ENCODE results near the gene PTPN1.

Gene PTPN1

DNA sequence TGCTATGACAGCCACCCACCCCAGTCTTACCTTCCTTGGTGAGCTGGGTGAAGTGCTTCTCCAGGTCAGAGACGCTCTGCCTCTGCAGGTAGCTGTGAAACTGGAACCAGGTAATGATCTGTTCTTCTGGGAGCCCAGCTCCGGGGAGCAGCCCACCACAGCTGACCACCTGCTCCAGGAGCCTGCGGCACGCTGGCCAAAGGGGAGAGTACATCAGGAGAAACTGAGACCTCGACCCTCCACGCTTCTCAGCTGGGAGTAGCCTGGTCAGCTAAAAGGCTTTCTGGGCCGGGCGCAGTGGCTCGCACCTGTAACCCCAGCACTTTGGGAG lies 82.8 kb downstream of the PTPN1 start:
- Histone ChIP-seq H3K27me3 (ENCODE audit: control insufficient read depth, low read length) (peaks cover 16% of the 10 kb centered on the region), H3K4me2 (ENCODE audit: low read length) (no peak overlapping the region), H3K9me3 (ENCODE audit: control insufficient read depth, insufficient read depth, low read length) (no peaks in the 10 kb centered on the region), H3F3A (ENCODE audit: control insufficient read depth, insufficient read depth) (no peaks in the 10 kb centered on the region), H3K36me3 (ENCODE audit: control insufficient read depth, low read length) (no peaks in the 10 kb centered on the region), H3K9me2 (replicated peaks; ENCODE audit: control insufficient read depth, low read length) (no peaks in the 10 kb centered on the region), H3K4me3 (ENCODE audit: low read length) (no peak overlapping the region), H3K27ac (ENCODE audit: low read depth, low read length) (no peak overlapping the region), H4K20me1 (ENCODE audit: control insufficient read depth, insufficient read depth, low read depth, low read length) (no peaks in the 10 kb centered on the region), H3K4me1 (ENCODE audit: control insufficient read depth, low read length) (no peaks in the 10 kb centered on the region), H3K79me2 (ENCODE audit: control insufficient read depth, low read length) (no peaks in the 10 kb centered on the region)
- TF ChIP-seq, protein P1, sequence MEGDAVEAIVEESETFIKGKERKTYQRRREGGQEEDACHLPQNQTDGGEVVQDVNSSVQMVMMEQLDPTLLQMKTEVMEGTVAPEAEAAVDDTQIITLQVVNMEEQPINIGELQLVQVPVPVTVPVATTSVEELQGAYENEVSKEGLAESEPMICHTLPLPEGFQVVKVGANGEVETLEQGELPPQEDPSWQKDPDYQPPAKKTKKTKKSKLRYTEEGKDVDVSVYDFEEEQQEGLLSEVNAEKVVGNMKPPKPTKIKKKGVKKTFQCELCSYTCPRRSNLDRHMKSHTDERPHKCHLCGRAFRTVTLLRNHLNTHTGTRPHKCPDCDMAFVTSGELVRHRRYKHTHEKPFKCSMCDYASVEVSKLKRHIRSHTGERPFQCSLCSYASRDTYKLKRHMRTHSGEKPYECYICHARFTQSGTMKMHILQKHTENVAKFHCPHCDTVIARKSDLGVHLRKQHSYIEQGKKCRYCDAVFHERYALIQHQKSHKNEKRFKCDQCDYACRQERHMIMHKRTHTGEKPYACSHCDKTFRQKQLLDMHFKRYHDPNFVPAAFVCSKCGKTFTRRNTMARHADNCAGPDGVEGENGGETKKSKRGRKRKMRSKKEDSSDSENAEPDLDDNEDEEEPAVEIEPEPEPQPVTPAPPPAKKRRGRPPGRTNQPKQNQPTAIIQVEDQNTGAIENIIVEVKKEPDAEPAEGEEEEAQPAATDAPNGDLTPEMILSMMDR (IDR thresholded peaks at IDR 0.05; ENCODE audit: low read depth, low read length, poor library complexity, severe bottlenecking) = no peak
- no peak for TF ChIP-seq EZH2phosphoT487 (IDR thresholded peaks at IDR 0.05; ENCODE audit: borderline replicate concordance, low read length)

DNA sequence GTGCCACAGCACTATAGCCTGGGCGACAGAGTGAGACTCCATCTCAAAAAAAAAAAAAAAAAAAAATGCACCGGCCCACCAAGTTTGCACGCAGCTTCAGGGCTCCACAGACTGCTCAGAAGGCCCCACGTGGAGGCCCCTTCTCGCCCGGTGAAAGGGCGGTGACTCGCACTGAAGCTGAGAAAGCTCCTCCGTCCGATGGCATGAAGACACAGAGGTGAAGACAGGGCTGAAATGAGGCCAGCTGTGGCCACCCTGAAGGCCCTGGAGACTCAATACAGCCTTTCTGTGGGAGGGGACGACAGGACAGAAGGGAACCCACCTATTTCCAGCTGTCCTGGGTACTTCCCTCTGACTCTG lies 84.0 kb downstream of the PTPN1 start:
- Histone ChIP-seq H3K4me3 (ENCODE audit: low read length) (no peak overlapping the region), H3K4me2 (ENCODE audit: low read length) (no peak overlapping the region), H3K27ac (ENCODE audit: low read depth, low read length) (no peak overlapping the region), H3K4me1 (ENCODE audit: control insufficient read depth, low read length) (no peaks in the 10 kb centered on the region), H3K27me3 (ENCODE audit: control insufficient read depth, low read length) (peaks cover 26% of the 10 kb centered on the region), H3K9me2 (replicated peaks; ENCODE audit: control insufficient read depth, low read length) (no peaks in the 10 kb centered on the region), H3F3A (ENCODE audit: control insufficient read depth, insufficient read depth) (no peaks in the 10 kb centered on the region), H4K20me1 (ENCODE audit: control insufficient read depth, insufficient read depth, low read depth, low read length) (no peaks in the 10 kb centered on the region), H3K79me2 (ENCODE audit: control insufficient read depth, low read length) (no peaks in the 10 kb centered on the region), H3K9me3 (ENCODE audit: control insufficient read depth, insufficient read depth, low read length) (no peaks in the 10 kb centered on the region), H3K36me3 (ENCODE audit: control insufficient read depth, low read length) (no peaks in the 10 kb centered on the region)
- TF ChIP-seq EZH2phosphoT487 (IDR thresholded peaks at IDR 0.05; ENCODE audit: borderline replicate concordance, low read length) = no peak
- TF ChIP-seq, protein P1 (IDR thresholded peaks at IDR 0.05; ENCODE audit: low read depth, low read length, poor library complexity, severe bottlenecking) = no peak

DNA sequence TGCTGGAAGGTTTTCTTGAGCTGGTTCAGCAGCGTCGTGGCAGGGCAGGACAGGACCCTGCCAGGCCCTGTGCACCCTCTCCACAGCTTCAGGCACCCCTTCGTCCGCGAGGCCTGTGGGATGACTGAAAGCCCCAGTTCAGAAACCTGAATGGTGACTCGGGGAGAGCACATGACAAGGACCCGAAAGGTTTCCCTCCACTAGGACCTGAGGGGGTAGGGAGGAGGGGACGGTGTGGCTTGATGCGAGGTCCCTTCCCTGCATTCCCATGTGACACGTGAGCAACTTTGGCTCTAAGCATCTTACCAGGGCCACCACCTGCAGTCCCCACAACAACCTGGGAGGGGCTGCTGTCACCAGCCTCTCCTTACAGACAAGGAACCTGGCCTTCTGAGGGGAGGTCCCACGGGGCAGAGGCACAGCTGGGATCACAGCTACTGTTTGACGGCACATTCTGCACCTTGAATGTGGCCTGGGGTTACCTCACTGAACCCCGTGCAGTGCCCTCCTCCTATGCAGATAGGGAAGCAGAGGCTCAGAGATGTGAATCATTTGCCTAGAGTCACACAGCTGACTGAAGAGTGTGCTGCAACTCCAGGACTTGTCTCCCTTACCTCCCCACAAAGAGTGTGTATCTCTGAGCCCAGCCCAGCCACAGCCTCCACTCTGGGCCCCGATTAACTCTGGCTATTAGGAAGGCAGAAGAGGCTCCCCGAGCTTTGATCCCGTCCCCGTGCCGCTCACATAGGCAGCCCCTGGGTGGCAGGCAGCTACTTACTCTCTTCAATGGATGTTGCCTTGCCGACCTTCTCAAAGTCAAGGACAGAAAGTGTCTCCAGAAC lies 84.6 kb downstream of the PTPN1 start:
- H3K4me1 ChIP-seq (ENCODE audit: control insufficient read depth, low read length) = peaks cover 5% of the 10 kb centered on the region
- H3K79me2 ChIP-seq (ENCODE audit: control insufficient read depth, low read length) = no peaks in the 10 kb centered on the region
- H3K9me3 ChIP-seq (ENCODE audit: control insufficient read depth, insufficient read depth, low read length) = no peaks in the 10 kb centered on the region
- no peaks in the 10 kb centered on the region for H3F3A ChIP-seq (ENCODE audit: control insufficient read depth, insufficient read depth)
- TF ChIP-seq, protein P1 (IDR thresholded peaks at IDR 0.05; ENCODE audit: low read depth, low read length, poor library complexity, severe bottlenecking) = no peak
- TF ChIP-seq EZH2phosphoT487 (IDR thresholded peaks at IDR 0.05; ENCODE audit: borderline replicate concordance, low read length) = no peak
- peaks cover 32% of the 10 kb centered on the region for H3K27me3 ChIP-seq (ENCODE audit: control insufficient read depth, low read length)
- H4K20me1 ChIP-seq (ENCODE audit: control insufficient read depth, insufficient read depth, low read depth, low read length) = no peaks in the 10 kb centered on the region
- no peaks in the 10 kb centered on the region for H3K36me3 ChIP-seq (ENCODE audit: control insufficient read depth, low read length)
- no peaks in the 10 kb centered on the region for H3K9me2 ChIP-seq (replicated peaks; ENCODE audit: control insufficient read depth, low read length)
- no peak overlapping the region for H3K27ac ChIP-seq (ENCODE audit: low read depth, low read length)
- no peak overlapping the region for H3K4me3 ChIP-seq (ENCODE audit: low read length)
- no peak overlapping the region for H3K4me2 ChIP-seq (ENCODE audit: low read length)

All from DOHH2 (cell line).